ENCODE data around the gene NT5C2.
"Not testable (repeated sequence)": the region's sequence is repeated elsewhere in the genome, so short reads cannot be mapped to it uniquely, and the experiment has no call there.

Gene NT5C2

DNA sequence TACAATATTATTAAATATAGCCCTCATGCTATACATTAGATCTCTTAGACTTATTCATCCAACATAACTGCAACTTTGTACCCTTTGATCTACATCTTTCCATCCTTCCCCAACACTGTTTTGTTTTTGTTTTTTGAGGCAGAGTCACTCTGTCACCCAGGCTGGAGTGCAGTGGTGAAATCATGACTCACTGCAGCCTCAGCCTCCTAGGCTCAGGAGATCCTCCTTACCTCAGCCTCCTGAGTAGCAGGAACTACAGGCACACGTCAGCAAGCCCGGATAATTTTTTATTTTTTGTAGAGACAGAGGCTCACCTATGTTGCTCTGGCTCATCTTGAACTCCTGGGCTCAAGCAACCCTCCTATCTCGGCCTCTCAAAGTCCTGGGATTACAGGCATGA lies 53.3 kb downstream of the NT5C2 start:
- Histone ChIP-seq H4K20me1 (ENCODE audit: control insufficient read depth, insufficient read depth, low read depth, low read length) (no peaks in the 10 kb centered on the region), H3K27ac (ENCODE audit: low read depth, low read length) (no peak overlapping the region), H3K4me3 (ENCODE audit: low read length) (no peak overlapping the region), H3K4me2 (ENCODE audit: low read length) (no peak overlapping the region), H3K36me3 (ENCODE audit: control insufficient read depth, low read length) (peaks cover 71% of the 10 kb centered on the region), H3F3A (ENCODE audit: control insufficient read depth, insufficient read depth) (no peaks in the 10 kb centered on the region; the same call in 1 of the 2 replicates), H3K4me1 (ENCODE audit: control insufficient read depth, low read length) (no peaks in the 10 kb centered on the region), H3K9me2 (replicated peaks; ENCODE audit: control insufficient read depth, low read length) (no peaks in the 10 kb centered on the region), H3K9me3 (ENCODE audit: control insufficient read depth, insufficient read depth, low read length) (no peaks in the 10 kb centered on the region), H3K79me2 (ENCODE audit: control insufficient read depth, low read length) (peaks cover 16% of the 10 kb centered on the region), H3K27me3 (ENCODE audit: control insufficient read depth, low read length) (no peaks in the 10 kb centered on the region)
- TF ChIP-seq, protein P1, sequence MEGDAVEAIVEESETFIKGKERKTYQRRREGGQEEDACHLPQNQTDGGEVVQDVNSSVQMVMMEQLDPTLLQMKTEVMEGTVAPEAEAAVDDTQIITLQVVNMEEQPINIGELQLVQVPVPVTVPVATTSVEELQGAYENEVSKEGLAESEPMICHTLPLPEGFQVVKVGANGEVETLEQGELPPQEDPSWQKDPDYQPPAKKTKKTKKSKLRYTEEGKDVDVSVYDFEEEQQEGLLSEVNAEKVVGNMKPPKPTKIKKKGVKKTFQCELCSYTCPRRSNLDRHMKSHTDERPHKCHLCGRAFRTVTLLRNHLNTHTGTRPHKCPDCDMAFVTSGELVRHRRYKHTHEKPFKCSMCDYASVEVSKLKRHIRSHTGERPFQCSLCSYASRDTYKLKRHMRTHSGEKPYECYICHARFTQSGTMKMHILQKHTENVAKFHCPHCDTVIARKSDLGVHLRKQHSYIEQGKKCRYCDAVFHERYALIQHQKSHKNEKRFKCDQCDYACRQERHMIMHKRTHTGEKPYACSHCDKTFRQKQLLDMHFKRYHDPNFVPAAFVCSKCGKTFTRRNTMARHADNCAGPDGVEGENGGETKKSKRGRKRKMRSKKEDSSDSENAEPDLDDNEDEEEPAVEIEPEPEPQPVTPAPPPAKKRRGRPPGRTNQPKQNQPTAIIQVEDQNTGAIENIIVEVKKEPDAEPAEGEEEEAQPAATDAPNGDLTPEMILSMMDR (IDR thresholded peaks at IDR 0.05; ENCODE audit: low read depth, low read length, poor library complexity, severe bottlenecking): no peak
- no peak for TF ChIP-seq EZH2phosphoT487 (IDR thresholded peaks at IDR 0.05; ENCODE audit: borderline replicate concordance, low read length)

DNA sequence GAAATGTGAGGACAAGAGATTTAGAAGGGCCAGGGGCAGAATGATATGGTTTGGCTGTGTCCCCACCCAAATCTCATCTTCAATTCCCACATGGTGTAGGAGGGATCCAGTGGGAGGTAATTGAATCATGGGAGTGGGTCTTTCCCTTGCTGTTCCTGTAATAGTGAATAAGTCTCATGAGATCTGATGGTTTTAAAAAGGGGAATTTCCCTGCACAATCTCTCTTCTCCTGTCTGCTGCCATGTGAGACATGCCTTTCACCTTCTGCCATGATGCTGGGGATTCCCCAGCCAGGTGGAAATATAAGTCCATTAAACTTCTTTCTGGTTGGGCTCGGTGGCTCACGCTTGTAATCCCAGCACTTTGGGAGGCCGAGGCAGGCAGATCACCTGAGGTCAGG lies 57.9 kb downstream of the NT5C2 start:
- not testable (repeated sequence) for H3K27ac ChIP-seq (ENCODE audit: low read depth, low read length); H3K4me2 ChIP-seq (ENCODE audit: low read length); H3K27me3 ChIP-seq (ENCODE audit: control insufficient read depth, low read length); H3K4me3 ChIP-seq (ENCODE audit: low read length); H3K9me3 ChIP-seq (ENCODE audit: control insufficient read depth, insufficient read depth, low read length); H3K4me1 ChIP-seq (ENCODE audit: control insufficient read depth, low read length); H3F3A ChIP-seq (ENCODE audit: control insufficient read depth, insufficient read depth); H3K79me2 ChIP-seq (ENCODE audit: control insufficient read depth, low read length); H3K9me2 ChIP-seq (replicated peaks; ENCODE audit: control insufficient read depth, low read length); H4K20me1 ChIP-seq (ENCODE audit: control insufficient read depth, insufficient read depth, low read depth, low read length)
- peaks cover 56% of the 10 kb centered on the region for H3K36me3 ChIP-seq (ENCODE audit: control insufficient read depth, low read length)

DNA sequence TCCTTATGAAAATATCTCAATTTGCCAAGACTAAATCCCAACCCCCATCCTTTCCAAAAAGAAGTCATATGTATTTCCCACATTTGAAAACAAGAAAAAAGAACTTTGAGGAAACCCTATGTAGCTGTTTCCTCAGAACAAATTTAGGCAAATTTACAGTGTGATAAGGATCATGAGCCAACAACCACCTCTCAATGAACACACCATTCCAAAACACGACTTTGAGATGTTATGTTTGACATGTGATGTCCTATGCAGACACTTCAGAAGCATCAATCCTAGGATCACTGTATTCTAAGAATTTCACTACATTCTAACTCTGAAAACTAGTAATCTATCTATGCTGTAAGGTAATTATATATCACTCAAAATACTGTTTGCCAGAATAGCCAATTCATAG lies 62.2 kb downstream of the NT5C2 start:
- H3F3A ChIP-seq (ENCODE audit: control insufficient read depth, insufficient read depth): 0 out of 2 replicates have a peak, but pooled peaks cover 4% of the 10 kb centered on the region
- H3K4me1 ChIP-seq (ENCODE audit: control insufficient read depth, low read length): no peaks in the 10 kb centered on the region
- TF ChIP-seq EZH2phosphoT487 (IDR thresholded peaks at IDR 0.05; ENCODE audit: borderline replicate concordance, low read length): no peak
- TF ChIP-seq, protein P1 (IDR thresholded peaks at IDR 0.05; ENCODE audit: low read depth, low read length, poor library complexity, severe bottlenecking): no peak
- H3K27ac ChIP-seq (ENCODE audit: low read depth, low read length): no peak overlapping the region
- H4K20me1 ChIP-seq (ENCODE audit: control insufficient read depth, insufficient read depth, low read depth, low read length): no peaks in the 10 kb centered on the region
- no peak overlapping the region for H3K4me3 ChIP-seq (ENCODE audit: low read length)
- H3K9me2 ChIP-seq (replicated peaks; ENCODE audit: control insufficient read depth, low read length): no peaks in the 10 kb centered on the region
- H3K9me3 ChIP-seq (ENCODE audit: control insufficient read depth, insufficient read depth, low read length): no peaks in the 10 kb centered on the region
- peaks cover 28% of the 10 kb centered on the region for H3K36me3 ChIP-seq (ENCODE audit: control insufficient read depth, low read length)
- no peak overlapping the region for H3K4me2 ChIP-seq (ENCODE audit: low read length)
- H3K27me3 ChIP-seq (ENCODE audit: control insufficient read depth, low read length): no peaks in the 10 kb centered on the region
- H3K79me2 ChIP-seq (ENCODE audit: control insufficient read depth, low read length): peaks cover 4% of the 10 kb centered on the region; the same call in 1 of the 2 replicates

DNA sequence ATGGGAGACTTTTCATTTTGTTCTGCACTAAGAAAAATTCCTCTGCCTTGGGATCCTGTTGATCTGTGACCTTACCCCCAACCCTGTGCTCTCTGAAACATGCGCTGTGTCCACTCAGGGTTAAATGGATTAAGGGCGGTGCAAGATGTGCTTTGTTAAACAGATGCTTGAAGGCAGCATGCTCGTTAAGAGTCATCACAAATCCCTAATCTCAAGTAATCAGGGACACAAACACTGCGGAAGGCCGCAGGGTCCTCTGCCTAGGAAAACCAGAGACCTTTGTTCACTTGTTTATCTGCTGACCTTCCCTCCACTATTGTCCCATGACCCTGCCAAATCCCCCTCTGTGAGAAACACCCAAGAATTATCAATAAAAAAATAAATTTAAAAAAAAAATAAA lies 62.9 kb downstream of the NT5C2 start:
- not testable (repeated sequence) for H3K4me1 ChIP-seq (ENCODE audit: control insufficient read depth, low read length); H3K9me2 ChIP-seq (replicated peaks; ENCODE audit: control insufficient read depth, low read length); H3K27me3 ChIP-seq (ENCODE audit: control insufficient read depth, low read length); H3K79me2 ChIP-seq (ENCODE audit: control insufficient read depth, low read length); H3F3A ChIP-seq (ENCODE audit: control insufficient read depth, insufficient read depth); H3K4me2 ChIP-seq (ENCODE audit: low read length); H4K20me1 ChIP-seq (ENCODE audit: control insufficient read depth, insufficient read depth, low read depth, low read length); H3K4me3 ChIP-seq (ENCODE audit: low read length); H3K9me3 ChIP-seq (ENCODE audit: control insufficient read depth, insufficient read depth, low read length); H3K27ac ChIP-seq (ENCODE audit: low read depth, low read length)
- H3K36me3 ChIP-seq (ENCODE audit: control insufficient read depth, low read length): peaks cover 28% of the 10 kb centered on the region
